GM12875 (cell line): Measurements from ENCODE around the gene HOXD1.

ENCODE experiments used
- H3K4me3 ChIP-seq: one replicate; pipeline ENCODE4 v1.5.1; 2011; ENCODE audit warnings: low read depth, low read length, control low read depth
- CTCF ChIP-seq: IDR thresholded peaks from 2 replicates; pipeline ENCODE4 v1.5.1; 2011; ENCODE audit warnings: low read depth, mild to moderate bottlenecking, control low read depth, inconsistent platforms, low read length, moderate library complexity, borderline replicate concordance; ENCODE audit not compliant: insufficient read depth

HOXD1 gene

GRCh38 chr2:176145085-176145969 is 43.1 kb upstream of the HOXD1 start:
- TF ChIP-seq CTCF, result no peak
- no peak overlapping the region for H3K4me3 ChIP-seq

GRCh38 chr2:176146101-176146500 is 42.4 kb upstream of the HOXD1 start:
- TF ChIP-seq CTCF, result no peak
- no peak overlapping the region for H3K4me3 ChIP-seq

GRCh38 chr2:176146645-176147044 is 41.8 kb upstream of the HOXD1 start:
- TF ChIP-seq CTCF, result no peak
- H3K4me3 ChIP-seq, result no peak overlapping the region

- H3K4me3 ChIP-seq, result no peak overlapping the region
- TF ChIP-seq CTCF, result no peak
Observed at GRCh38 chr2:176147210-176147799, 41.2 kb upstream of the HOXD1 start.

GRCh38 chr2:176147800-176148496 is 40.5 kb upstream of the HOXD1 start:
- H3K4me3 ChIP-seq, result no peak overlapping the region
- no peak for TF ChIP-seq CTCF

- TF ChIP-seq CTCF, result no peak
- no peak overlapping the region for H3K4me3 ChIP-seq
Observed at GRCh38 chr2:176148751-176149421, 39.6 kb upstream of the HOXD1 start.
